Measurements from ENCODE around the gene SNAP23.

Gene SNAP23

GRCh38 chr15:42508263-42508690 is 12.8 kb downstream of the SNAP23 start:
- TF ChIP-seq GATA3 (IDR thresholded peaks at IDR 0.05; ENCODE audit: low read depth, low read length) (no peak), GATA2 (IDR thresholded peaks at IDR 0.05; ENCODE audit: low read depth, low read length) (no peak)

GRCh38 chr15:42510258-42511006 is 15.0 kb downstream of the SNAP23 start:
- no peak for TF ChIP-seq GATA2 (IDR thresholded peaks at IDR 0.05; ENCODE audit: low read depth, low read length)
- no peak for TF ChIP-seq GATA3 (IDR thresholded peaks at IDR 0.05; ENCODE audit: low read depth, low read length)

GRCh38 chr15:42511007-42511391 is 15.6 kb downstream of the SNAP23 start:
- TF ChIP-seq GATA3 (IDR thresholded peaks at IDR 0.05; ENCODE audit: low read depth, low read length) (no peak), GATA2 (IDR thresholded peaks at IDR 0.05; ENCODE audit: low read depth, low read length) (no peak)

- TF ChIP-seq GATA3 (IDR thresholded peaks at IDR 0.05; ENCODE audit: low read depth, low read length) (no peak), GATA2 (IDR thresholded peaks at IDR 0.05; ENCODE audit: low read depth, low read length) (no peak)
These were observed 27.9 kb downstream of the SNAP23 start for GRCh38 chr15:42523331-42523730.

GRCh38 chr15:42528970-42529369 is 33.5 kb downstream of the SNAP23 start:
- TF ChIP-seq GATA3 (IDR thresholded peaks at IDR 0.05; ENCODE audit: low read depth, low read length) (no peak), GATA2 (IDR thresholded peaks at IDR 0.05; ENCODE audit: low read depth, low read length) (no peak)

- TF ChIP-seq GATA2 (IDR thresholded peaks at IDR 0.05; ENCODE audit: low read depth, low read length), result no peak
- TF ChIP-seq GATA3 (IDR thresholded peaks at IDR 0.05; ENCODE audit: low read depth, low read length), result no peak
These were observed 37.8 kb downstream of the SNAP23 start for GRCh38 chr15:42533246-42533645.

- TF ChIP-seq GATA2 (IDR thresholded peaks at IDR 0.05; ENCODE audit: low read depth, low read length), result no peak
- TF ChIP-seq GATA3 (IDR thresholded peaks at IDR 0.05; ENCODE audit: low read depth, low read length), result no peak
These were observed 49.6 kb downstream of the SNAP23 start for GRCh38 chr15:42544853-42545629.

GRCh38 chr15:42547918-42548248 is 52.4 kb downstream of the SNAP23 start:
- TF ChIP-seq GATA2 (IDR thresholded peaks at IDR 0.05; ENCODE audit: low read depth, low read length) (no peak), GATA3 (IDR thresholded peaks at IDR 0.05; ENCODE audit: low read depth, low read length) (no peak)

- TF ChIP-seq GATA2 (IDR thresholded peaks at IDR 0.05; ENCODE audit: low read depth, low read length) (no peak), GATA3 (IDR thresholded peaks at IDR 0.05; ENCODE audit: low read depth, low read length) (no peak)
These were observed 53.0 kb downstream of the SNAP23 start, which contains the start of the genes HAUS2 and LRRC57 for GRCh38 chr15:42548249-42549031. HAUS2 (plus strand) TSS chr15:42548838; CDS start chr15:42548873, 35 bp downstream. LRRC57 (minus strand) TSS chr15:42548793; CDS start chr15:42548434, 359 bp downstream.

- no peak for TF ChIP-seq GATA2 (IDR thresholded peaks at IDR 0.05; ENCODE audit: low read depth, low read length)
- no peak for TF ChIP-seq GATA3 (IDR thresholded peaks at IDR 0.05; ENCODE audit: low read depth, low read length)
These were observed 53.6 kb downstream of the SNAP23 start for GRCh38 chr15:42549032-42549491.

- TF ChIP-seq GATA2 (IDR thresholded peaks at IDR 0.05; ENCODE audit: low read depth, low read length) (no peak), GATA3 (IDR thresholded peaks at IDR 0.05; ENCODE audit: low read depth, low read length) (no peak)
These were observed 54.4 kb downstream of the SNAP23 start for GRCh38 chr15:42549741-42550392.

GRCh38 chr15:42553554-42553953 is 58.1 kb downstream of the SNAP23 start:
- TF ChIP-seq GATA3 (IDR thresholded peaks at IDR 0.05; ENCODE audit: low read depth, low read length) (no peak), GATA2 (IDR thresholded peaks at IDR 0.05; ENCODE audit: low read depth, low read length) (no peak)

GRCh38 chr15:42558739-42559138 is 63.3 kb downstream of the SNAP23 start:
- TF ChIP-seq GATA2 (IDR thresholded peaks at IDR 0.05; ENCODE audit: low read depth, low read length), result no peak
- TF ChIP-seq GATA3 (IDR thresholded peaks at IDR 0.05; ENCODE audit: low read depth, low read length), result no peak
